NCI-H1436 (cell line): Measurements from ENCODE around the gene G0S2.

Source experiments
- DNase-seq: peaks from one replicate; lab custom pipeline; 2025; lab: John Stamatoyannopoulos, UW

G0S2 gene, protein sequence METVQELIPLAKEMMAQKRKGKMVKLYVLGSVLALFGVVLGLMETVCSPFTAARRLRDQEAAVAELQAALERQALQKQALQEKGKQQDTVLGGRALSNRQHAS

DNA sequence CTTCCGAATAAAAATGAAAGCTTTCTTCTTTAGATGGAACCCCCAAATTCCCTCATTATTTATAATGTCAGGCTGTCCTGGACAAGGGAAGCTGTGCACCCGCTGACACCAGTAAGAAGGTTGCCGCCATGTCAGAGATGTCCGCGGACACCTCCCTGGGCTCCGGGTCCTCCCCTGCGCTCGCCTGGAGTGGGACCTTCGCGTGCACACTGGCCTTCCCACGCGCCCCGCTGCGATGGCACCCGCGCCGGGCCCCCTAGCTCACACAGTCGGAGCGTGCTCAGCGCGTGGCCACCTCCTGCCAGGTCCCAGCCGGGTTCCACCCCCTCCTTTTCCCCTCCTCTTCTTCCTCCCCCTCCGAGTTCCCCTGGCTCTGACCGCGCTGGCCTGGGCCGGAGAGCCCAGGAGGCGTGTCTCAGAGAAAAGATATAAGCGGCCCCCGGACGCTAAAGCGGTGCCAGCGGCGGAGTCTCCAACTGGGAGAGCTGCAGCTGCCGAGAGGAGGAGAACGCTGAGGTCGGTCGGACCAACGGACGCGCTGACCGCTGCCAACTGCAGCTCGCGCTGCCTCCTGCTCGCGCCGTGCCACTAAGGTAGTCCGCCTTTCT is at the start of gene G0S2:
TSS of gene G0S2 (plus strand) at position 456 of the 608 bp plus-strand sequence. CDS start 273 bp downstream, outside the sequence.
- DNase-seq: no peak

DNA sequence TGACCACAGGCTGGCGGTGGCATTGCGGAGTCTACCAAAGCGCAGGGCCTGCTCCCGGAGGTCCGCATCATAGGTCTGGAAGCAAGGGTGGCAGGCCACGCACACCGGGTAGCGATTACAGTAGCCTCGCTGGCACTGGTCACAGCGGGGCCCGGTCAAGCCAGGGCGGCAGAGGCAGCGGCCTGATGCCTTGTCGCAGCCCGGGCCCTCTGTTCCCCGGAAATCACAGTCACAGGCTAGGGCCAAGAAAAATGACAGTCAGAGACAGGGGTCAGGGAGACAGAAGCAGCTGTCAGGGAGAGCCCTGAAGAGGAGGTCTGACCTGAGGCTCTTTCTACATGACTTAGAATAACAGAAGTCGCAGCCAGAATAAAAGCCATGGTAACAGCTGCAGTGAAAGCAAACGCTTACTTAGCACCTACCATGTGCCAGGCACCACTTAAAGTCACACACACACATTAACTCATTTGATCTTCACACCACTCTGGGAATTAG is 49.4 kb upstream of the G0S2 start:
- DNase-seq: no peak

DNA sequence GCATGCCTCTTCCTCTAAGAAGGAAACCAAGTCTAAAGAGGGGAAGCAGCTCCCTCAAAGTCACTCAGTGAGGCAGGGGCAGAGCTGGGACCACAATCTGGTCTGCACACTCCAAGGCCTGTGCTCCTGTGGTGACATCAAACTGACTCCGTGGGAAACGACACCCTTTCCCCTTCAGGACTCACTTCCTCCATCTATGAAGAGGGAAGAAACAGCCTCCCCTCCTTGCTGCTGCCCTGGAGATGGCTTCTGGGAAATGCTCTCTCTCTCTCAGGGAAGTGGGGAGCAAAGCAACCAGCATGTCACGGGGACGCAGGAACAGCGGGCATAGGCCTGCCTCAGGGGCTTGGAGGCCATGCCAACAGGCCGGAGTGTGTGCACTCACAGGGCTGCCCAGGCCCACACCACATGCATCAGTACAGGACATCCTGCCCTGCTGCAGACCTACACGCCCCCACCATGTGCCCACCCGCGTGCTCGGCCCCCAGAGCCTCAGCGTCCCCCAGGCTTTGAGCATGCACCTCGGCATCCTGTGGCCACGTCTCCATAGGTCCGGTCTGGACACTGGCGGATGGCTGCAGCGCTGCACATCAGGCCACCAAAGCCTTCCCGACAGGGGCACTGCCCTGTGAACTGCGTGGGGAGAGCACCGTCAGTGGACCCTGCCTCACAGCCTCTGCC is 48.7 kb upstream of the G0S2 start:
- DNase-seq: no peak

DNA sequence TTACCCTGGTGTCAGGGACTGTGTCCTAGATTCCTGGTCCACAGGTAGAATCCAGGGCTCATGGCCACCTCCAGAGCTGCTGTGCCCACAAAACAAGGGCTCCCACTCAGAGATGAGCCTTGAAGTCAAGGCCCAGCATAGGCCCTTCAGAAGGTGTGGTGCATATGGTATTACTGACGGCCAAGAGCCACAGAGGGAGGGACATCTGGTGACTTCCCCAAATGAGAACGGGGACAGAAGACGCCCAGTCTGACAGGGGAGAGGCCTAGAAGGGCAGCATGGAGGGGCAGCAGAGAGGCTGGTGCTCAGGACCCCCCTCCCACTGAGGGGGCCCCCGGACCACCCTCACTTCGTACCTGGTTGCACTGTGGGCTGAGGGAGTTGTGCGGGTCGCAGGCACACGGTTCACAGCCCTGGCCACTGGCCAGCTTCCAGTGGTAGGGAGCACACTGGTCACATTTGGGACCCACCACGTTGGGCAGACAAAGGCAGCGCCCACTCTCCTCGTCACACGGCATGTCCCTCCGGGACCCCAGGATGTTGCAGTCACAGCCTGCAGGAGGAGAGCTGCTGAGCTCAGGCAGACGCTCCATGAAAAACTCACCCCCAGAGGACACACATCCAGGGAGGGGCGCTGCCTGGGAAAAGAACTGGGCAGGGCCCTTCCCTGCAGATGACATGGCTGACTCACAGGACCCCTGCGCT is 48.0 kb upstream of the G0S2 start:
- DNase-seq: no peak

DNA sequence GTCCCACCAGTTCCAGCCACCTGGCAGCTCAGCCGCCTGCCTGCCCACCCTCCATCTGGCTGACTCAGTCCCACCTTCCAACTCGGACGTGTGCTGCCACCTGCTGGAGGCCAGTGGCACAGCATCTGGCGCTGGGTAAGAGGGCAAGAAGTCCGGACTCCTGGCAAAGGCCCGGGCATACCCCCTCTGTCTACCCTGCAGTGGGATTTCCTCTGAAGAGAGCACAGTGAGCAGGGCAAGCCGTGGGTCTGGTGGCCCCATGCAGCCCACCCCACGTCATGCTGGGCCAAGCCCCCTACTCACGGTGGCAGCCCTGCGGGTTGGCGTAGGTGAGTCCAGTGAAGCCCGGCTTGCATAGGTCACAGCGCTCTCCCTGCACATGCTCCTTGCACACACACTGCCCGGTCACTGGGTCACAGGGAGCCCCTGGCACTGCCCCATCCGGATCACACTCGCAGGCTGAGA is 47.4 kb upstream of the G0S2 start:
- DNase-seq: peak; percentile 78

DNA sequence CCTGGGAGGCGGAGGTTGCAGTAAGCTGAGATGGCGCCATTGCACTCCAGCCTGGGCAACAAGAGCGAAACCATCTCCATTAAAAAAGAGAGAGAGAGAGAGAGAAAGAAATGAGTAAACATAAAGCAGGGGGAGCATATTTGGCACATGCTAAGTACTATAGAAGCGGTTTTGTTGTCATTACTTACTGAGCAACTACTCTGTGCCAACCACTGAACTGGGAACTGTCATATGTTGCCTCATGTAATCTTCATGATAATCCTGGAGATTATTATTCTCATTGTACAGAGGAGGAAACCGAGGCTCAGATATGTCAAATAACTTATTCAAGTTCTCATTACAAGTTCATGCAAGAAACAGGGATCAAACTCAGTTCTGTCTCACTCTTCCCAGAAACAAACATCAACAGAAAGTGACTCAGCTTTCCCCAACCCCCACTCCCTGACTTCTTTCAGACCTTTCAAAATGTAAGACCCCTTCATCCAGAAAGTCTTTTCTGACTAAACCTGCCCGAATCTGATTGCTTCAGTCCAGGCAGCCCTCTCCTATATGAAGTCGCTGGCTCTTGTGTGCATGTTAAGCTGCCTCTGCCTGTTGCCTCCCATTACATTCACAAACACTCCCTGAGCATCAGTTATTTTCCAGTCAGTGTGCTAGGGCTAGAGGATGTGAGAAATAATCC is 46.5 kb upstream of the G0S2 start:
- DNase-seq: no peak

DNA sequence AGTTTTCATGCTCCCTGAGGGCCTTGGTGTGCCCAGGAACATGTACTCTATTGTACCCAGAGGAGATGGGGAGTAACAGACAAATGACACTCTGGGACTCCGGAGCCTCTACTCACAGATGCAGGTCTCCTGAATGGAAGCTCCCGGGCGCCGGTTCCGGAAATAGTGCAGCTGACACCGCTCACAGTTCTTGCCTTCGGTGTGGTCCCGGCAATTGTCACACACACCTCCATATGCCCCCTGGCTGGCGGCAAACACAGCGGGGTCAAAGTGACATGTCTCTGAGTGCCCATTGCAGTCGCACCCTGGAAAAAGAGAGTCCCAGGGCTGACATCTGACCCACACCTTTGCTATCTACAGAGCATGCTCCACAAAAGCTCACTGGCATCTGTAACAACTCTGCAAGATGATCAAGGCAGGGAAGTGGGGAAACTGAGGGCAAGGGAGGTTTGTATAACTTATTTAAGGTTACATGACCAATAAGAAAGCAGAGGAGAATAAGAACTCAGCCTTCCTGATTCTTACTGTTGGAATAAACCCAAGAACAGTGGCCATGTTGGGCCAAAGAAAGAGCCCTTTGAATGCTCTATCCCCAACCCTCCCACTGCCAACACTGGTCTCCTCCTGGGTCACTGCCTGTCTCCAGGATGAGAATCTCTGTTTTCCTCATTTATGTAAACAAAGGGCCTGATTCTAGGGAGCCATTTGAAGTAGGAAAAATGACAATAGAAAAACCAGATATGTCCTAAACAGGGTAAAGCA is 45.4 kb upstream of the G0S2 start:
- DNase-seq: no peak

DNA sequence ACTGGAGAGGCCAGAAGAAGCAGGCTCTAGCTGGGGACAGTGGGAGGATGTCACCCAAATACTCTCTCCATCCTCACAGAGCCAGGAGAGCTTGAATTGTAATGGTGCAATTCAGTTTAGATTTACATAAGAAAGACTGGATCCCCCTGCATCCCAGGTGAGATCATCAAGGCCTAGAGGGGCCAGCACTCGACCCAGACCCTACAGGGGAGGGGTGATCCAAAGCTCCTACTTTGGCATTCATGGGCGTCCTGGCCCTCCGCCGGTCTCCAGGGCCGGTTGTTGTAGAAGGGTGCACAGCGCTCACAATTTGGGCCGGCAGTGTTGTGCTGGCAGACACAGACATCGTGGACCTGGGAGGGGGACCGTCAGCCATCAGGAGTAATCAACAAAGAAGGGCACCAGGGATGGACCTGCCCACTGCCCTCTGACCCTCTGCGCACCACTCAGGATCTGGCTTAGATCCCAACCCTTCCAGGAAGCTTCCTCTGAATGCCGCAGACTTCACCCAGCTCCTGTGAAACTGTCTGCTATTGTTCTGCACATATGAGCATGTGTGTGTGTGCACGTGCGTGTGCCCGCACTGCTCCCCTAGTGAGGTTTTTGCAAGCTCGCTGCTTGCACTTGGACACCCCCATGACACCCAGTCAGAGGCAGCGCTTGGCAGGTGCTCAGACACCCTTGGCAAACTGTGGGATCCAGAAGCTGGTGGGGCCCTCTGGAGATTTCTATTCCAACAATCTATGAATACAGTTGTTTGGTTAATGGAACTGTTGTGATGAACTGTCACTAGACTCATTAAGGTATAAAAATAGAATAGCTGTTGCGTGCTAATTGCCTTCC is 44.6 kb upstream of the G0S2 start:
- DNase-seq: peak; percentile 47

DNA sequence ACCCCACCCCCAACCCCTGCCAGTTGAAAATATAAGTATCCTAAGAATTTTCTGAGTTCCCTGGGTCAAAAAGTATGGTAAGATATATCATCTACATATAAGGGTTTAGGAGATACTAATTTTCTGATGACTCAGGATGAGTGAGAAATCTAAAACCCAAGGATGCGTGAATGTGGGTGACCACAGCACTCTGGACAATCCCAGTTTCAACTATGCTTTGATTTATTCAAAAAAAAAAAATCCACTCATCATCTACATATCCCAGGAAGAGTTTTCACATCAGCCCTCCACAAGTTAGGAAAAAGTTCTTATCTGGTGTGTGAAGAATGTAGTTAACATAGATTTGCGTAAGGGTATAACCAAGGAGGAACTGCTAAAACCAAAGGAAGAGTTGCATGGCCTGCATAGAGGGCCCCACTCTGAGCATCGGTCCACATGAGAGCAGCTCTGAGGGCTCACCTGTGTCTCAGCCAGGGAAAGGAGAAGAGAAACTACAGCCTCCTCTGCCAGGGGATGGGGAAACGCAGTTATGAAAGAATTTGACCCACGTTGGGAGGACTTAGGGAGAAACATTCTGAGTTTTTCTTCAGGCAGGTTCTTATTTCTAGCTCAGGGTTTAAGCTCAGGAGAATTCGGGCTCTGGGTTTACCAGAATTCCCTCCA is 41.7 kb upstream of the G0S2 start:
- no peak for DNase-seq

DNA sequence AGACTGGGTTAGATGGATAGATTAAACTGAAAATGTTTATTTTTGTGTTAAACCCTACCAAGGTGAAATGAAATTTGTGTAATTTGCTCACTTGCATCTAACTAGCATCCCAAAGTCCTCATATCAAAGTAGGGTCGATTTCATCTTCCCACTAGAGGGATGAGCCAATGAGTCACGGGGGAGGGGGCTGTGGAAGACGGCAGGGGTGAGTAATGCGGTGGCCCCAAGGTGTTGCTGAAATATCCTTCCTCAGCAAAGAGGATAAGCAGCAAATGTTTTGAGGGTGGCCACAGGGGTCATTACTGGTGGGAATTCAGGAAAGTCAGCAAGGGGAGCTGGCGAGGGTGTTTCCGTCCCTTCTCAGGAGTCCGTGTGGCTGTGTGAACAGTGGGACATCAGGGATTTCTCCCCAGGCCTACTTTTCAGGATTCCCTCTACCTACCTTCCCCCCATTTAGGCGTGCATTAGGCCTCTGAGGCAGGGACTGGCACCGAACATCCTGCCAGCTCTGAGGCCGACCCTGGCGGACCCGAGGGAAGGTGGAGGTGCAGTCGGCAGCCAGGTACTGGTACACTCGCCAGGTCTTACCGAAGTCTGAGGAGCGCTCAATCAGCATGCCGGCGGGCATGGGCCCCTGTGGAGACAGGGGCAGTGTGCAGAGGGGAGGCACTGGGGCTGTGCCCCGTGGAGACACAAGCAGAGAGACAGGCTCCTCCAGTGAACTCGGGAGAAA is 41.0 kb upstream of the G0S2 start:
- no peak for DNase-seq

DNA sequence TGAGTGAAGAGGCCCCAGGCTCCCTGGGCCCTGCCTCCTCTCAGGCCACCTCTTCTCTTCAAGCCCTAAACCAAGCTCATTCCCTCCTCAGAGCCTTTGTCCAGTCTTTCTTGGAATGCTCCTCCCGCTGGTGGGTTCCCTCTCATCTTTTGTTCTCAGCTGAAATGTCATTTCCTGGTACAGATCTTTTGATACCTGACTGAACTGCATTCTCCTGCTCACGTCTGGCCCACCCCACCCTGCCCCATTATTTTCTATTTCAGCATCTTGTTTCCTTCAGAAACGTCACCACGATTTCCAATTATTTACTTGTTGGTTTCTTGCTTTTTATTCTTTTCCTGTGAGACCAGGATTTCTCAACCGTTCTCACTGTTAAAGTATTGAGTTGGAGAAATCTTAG is 39.4 kb upstream of the G0S2 start:
- no peak for DNase-seq

DNA sequence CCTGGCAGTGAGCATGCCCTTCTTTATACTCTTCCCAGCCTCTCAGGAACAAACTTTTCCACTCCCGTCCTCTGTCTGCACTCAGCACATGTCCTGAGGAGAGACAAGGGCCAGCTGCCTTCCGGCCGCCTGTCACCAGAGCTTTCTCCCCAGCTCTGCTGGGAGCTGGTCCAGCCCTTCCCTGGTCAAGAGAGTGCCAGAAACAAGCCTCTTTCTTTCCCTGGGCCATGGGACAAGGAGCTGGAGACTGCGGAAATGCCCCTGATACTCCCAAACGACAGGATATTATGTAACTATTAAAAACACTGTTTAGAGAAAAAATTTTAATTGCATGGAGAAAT is 33.4 kb upstream of the G0S2 start:
- DNase-seq: no peak

DNA sequence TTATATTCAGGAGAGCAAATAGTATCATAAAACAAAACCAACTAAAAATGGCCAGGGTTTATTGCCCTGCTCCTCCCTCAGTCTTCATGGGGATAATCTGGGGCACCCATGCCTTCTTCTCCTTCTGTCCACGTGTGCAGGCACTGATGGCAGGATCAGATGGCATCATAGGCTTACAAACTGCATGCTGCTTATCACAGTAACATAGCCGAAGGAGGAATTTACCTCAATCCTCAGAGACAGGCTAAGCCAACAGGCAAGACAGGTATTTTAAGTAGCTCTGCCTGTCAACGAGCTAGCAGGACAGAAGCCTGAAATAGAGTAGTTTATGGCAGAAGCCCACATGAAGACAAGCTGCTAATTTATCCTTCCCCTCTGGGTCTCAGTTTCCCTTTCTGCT is 32.4 kb upstream of the G0S2 start:
- no peak for DNase-seq

DNA sequence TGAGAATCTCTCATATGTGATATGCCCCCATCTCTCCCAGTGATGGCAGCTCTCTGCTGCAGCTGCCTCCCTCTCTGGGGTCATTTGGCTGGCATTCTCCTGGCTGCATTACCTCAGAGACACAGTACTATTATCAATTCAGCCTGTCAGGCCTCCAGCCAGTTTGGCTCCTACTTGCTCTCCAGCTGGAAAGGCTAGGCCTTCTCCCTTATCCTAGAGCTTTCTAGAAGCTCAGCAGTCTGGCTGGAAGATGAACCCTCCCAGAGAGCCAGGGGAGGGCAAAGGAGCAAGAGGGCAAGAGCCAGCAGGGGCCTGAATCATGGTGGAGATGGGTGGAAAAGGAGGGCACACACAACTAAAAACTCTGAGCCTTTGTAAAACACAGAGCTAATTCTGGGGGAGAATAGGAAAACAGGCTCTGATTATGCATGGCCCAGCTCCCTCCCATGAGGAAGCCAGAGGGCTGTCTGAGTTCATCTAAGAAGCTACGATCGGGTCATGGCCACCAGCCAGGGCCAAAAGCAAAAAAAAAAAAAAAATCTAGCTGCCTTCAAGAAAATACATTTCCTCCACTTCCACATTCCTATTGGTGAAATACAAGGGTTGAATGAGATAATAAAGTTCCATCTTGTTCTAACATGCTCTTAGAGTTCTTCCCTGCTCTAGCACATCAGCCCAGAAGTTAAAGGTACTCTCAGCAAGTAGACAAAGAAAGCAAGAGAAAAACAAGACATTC is 31.8 kb upstream of the G0S2 start:
- no peak for DNase-seq

DNA sequence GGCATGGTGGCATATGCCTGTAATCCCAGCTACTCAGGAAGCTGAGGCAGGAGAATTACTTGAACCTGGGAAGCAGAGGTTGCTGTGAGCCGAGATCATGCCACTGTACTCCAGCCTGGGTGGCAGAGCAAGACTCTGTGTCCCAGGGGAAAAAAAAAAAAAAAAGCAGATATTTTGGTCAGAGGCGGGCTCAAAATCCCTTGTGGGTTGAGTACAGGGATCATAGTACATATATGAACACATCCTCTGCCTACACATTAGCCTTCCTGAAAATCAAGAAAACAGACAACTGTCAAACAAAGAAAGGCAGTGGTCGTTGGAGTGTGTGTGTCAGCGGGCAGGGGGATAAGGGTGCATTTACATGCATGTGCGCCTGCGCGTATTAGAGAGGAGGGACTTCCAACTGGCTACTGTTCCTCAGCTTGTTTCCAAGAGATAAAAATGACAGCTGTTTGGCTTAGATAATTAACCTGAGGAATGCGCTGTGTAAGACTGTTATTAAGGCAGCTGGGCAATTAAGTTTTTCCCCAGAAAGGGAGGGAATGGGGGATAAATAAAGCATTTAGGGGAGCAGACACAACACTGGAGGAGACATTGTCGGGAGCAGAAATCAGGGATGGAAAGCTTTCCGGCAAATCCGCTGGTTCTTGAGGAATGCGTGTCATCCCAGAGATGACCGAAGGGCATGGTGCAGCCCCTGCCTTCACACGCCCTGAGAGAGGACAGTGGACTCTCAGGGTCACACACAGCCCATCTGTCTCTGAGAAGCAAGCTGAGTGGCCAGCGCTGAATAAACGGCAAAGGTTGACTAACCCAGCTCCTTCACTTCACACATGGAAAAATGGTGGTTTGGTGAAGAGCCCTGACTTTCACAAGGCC is 29.4 kb upstream of the G0S2 start:
- no peak for DNase-seq

DNA sequence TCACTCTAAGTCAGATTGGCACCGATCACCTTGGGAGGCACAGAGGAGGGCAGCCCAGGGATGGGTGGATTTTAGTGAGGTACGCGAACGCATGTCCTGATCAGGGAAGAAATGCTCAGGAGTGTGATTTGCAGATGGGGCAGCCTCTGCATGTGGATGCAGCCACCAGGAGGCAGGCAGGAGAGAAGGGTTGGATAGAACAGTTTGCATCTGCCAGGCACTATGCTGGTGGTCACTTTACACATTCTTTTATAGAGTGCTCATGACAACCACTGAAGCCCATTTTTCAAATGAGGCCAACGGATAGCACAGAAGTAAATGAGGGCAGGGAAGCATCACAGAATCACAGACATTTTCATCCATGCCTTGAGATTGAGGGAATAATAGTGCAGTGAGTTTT is 28.7 kb upstream of the G0S2 start:
- no peak for DNase-seq

DNA sequence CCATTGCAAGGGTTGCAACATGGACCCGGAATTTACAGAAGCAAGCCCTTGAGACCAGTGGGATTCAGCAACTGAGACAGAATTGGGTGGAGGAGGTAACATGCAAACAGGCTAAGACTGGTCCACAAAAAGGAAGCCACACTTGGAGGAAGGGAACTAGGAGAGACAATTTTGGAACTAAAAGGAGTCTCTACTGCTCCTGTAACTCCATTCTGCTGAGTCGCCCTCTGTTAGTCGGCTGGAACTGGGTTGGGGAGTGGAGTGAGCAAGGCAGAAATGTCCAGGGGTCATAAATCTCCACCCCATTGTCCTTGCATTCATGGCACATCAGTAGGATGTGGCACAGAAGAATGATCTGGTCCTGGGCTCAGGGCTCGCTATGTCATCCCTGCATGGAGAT is 28.1 kb upstream of the G0S2 start:
- no peak for DNase-seq

DNA sequence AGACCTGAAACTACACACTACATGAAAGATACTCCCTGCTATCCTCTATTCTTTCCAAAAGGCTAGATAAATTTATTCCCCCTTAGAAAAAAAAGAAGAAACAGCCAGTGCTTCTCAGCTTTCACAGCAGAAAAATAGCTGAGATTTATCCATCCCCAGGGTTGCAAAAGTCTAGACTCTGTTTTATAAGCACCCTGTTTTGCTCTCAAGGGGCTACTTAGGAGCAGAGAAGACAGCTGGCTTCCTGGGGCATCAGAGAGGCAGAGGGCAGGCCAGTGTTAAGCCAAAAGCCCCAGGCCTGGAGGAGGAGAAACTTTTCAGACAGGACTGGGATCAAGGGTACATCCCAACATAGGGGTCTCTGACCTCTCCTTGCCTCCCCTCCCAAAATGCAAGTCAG is 26.9 kb upstream of the G0S2 start:
- no peak for DNase-seq
